Choroid plexus epithelial cell (primary cell): ENCODE measurements around the gene INTS4.
"Not testable (repeated sequence)": the region's sequence is repeated elsewhere in the genome, so short reads cannot be mapped to it uniquely, and the experiment has no call there.

ENCODE experiments used
- DNase-seq: peaks from one replicate; pipeline ENCODE4 v3.0.0-alpha.2; 2010; ENCODE audit warnings: low read depth
- H3K4me3 ChIP-seq: 2 replicates; pipeline ENCODE4 v1.5.1; 2011; ENCODE audit warnings: low read depth, mild to moderate bottlenecking, control low read depth, low read length, moderate library complexity
- TF ChIP-seq, protein P1 (sequence below): conservative IDR thresholded peaks from 2 replicates; pipeline ENCODE4 v1.5.1; 2011; ENCODE audit warnings: low read depth, mild to moderate bottlenecking, control low read depth, inconsistent platforms, low read length, moderate library complexity

The INTS4 gene

DNA sequence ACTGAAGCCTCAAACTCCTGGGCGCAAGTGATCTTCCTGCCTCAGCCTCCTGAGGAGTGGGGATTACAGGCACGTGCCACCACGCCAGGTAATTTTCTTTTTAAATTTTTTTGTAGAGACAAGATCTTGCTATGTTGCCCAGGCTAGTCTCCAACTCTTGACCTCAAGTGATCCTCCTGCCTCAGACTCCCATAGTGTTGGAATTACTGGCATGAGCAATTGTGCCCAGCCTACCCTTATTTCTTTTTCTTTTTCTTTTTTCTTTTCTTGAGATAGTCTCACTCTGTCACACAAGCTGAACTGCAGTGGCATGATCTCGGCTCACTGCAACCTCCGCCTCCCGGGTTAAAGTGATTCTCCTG lies 109.7 kb downstream of the INTS4 start:
- TF ChIP-seq, protein P1, sequence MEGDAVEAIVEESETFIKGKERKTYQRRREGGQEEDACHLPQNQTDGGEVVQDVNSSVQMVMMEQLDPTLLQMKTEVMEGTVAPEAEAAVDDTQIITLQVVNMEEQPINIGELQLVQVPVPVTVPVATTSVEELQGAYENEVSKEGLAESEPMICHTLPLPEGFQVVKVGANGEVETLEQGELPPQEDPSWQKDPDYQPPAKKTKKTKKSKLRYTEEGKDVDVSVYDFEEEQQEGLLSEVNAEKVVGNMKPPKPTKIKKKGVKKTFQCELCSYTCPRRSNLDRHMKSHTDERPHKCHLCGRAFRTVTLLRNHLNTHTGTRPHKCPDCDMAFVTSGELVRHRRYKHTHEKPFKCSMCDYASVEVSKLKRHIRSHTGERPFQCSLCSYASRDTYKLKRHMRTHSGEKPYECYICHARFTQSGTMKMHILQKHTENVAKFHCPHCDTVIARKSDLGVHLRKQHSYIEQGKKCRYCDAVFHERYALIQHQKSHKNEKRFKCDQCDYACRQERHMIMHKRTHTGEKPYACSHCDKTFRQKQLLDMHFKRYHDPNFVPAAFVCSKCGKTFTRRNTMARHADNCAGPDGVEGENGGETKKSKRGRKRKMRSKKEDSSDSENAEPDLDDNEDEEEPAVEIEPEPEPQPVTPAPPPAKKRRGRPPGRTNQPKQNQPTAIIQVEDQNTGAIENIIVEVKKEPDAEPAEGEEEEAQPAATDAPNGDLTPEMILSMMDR: no peak
- H3K4me3 ChIP-seq: no peak overlapping the region
- DNase-seq: no peak

DNA sequence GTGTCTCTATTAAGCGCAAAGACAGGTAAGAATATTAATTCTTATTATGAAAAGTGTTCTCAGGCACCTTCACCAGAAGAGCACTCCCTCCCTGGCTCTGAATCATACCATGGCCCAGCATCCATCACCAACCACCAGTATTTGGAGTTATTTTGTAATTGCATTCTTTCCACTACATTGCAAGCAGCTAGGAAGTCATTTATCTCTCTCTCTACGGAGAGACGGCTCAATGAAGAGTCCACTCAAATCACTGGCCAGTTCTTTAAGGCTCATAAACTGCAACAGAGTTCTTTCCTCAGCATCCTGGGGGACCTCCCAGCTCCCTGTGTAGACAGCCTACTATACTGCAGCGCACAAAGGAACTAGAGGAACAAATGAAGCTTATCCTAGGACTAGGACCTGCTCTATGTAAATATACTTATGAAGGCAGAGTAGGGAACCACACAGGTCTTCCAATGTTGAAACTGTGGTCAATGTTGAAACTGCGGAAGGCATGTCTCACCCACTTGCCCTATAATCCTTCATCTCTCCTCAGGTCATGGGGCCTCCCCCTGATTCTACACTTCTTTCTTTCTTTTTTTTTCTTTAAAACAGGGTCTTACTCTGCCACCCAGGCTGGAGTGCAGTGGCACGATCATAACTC lies 110.2 kb downstream of the INTS4 start:
- no peak overlapping the region for H3K4me3 ChIP-seq
- DNase-seq: peak; percentile 76
- TF ChIP-seq, protein P1: no peak

DNA sequence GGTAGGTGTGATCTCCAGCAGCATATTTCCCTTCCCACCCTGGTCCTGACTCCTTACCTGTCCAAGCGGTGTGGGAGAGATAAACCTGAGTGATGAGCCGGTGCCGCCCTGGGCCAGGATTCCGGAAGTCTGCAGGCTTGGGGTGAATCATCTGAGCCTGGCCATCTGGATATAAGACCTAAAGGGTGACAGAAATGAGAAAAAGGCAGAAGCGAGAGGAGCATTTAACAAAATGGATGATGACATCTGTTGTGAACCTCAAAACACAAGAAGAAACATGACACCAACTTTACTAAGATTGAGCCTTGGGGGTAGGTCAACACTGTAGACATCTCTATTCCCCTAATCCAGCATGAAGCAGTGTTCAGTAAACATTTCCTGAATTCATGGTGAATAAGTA lies 110.7 kb downstream of the INTS4 start:
- H3K4me3 ChIP-seq: no peak overlapping the region
- DNase-seq: peak; percentile 35
- TF ChIP-seq, protein P1: no peak

GRCh38 chr11:77882396-77882795 lies 112.1 kb downstream of the INTS4 start:
- no peak for DNase-seq
- TF ChIP-seq, protein P1: no peak
- H3K4me3 ChIP-seq: no peak overlapping the region

DNA sequence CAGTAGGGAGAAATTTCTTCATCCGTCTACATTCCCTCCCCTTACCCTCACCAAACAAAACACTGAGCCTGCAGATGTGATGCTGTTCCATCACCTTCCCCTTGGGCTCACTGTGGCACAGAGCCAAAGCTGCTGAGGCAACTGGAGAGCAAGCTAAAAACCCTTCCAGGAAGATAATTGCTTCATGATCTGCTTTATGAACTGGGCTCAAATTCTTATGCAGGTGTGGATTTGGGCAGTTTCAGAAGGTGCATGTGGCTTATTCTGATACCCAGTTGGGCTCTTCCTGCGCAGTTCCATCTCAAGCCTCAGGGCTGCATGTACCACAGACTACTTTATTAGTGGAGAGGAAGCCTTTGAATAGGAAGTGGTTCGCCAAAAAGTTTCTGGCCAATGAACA lies 115.2 kb downstream of the INTS4 start:
- peak; percentile 81 for DNase-seq
- TF ChIP-seq, protein P1: peak; percentile 25
- H3K4me3 ChIP-seq: no peak overlapping the region

GRCh38 chr11:77878247-77878646 lies 116.2 kb downstream of the INTS4 start:
- peak; percentile 96 for DNase-seq
- not testable (repeated sequence) for H3K4me3 ChIP-seq

- no peak overlapping the region for H3K4me3 ChIP-seq
- TF ChIP-seq, protein P1: no peak
- no peak for DNase-seq
Observed at GRCh38 chr11:77876045-77876444, 118.4 kb downstream of the INTS4 start.

GRCh38 chr11:77874206-77874605 lies 120.3 kb downstream of the INTS4 start:
- TF ChIP-seq, protein P1: no peak
- DNase-seq: no peak
- H3K4me3 ChIP-seq: no peak overlapping the region
